HepG2 (cell line): ENCODE data around the gene PRR15L. TPM values are rescaled to one million over a fixed set of nuclear protein-coding genes. Genes with fewer than 3 reads are reported as not detected.

Experiments used
- ATF3 ChIP-seq: sonication (generic); formaldehyde crosslinking; IDR thresholded peaks from 2 replicates; pipeline ENCODE4 v1.4.0; 2020; ENCODE audit warnings: missing genetic modification reagents
- ATF7 ChIP-seq, 2 experiments: fragments of 450-650 bp in 1 of 2; sonication (generic) in 1 of 2; formaldehyde crosslinking in 1 of 2; IDR thresholded peaks; 2 replicates each; pipeline versions ENCODE4 v1.4.0 to v1.6.1; 2016 to 2020; ENCODE audit warnings: antibody characterized with exemption in 1 of 2, mild to moderate bottlenecking in 1 of 2, missing genetic modification reagents in 1 of 2
- FOXP1 ChIP-seq, 2 experiments: fragments of 450-650 bp in 1 of 2; IDR thresholded peaks; 2 replicates each; pipeline ENCODE4 v1.6.1; 2017 to 2018; ENCODE audit warnings: antibody characterized with exemption in 1 of 2
- GLMP ChIP-seq: sonication (generic); formaldehyde crosslinking; IDR thresholded peaks from 2 replicates; pipeline ENCODE4 v1.9.0; 2021; ENCODE audit warnings: missing genetic modification reagents, mild to moderate bottlenecking, borderline replicate concordance
- HOXA9 ChIP-seq: sonication (generic); formaldehyde crosslinking; IDR thresholded peaks from 2 replicates; pipeline ENCODE4 v1.8.1; 2022; ENCODE audit warnings: missing genetic modification reagents, mild to moderate bottlenecking, moderate library complexity, borderline replicate concordance
- MED8 ChIP-seq: sonication (generic); formaldehyde crosslinking; IDR thresholded peaks from 2 replicates; pipeline ENCODE4 v1.8.1; 2023; ENCODE audit warnings: mild to moderate bottlenecking, missing genetic modification reagents; ENCODE audit not compliant: insufficient replicate concordance
- MTA3 ChIP-seq: sonication (generic); formaldehyde crosslinking; IDR thresholded peaks from 2 replicates; pipeline ENCODE4 v1.4.0; 2020; ENCODE audit warnings: missing genetic modification reagents
- MYPOP ChIP-seq: sonication (generic); formaldehyde crosslinking; IDR thresholded peaks from 2 replicates; pipeline ENCODE4 v1.8.1; 2023; ENCODE audit warnings: mild to moderate bottlenecking, moderate library complexity, missing genetic modification reagents
- NFYC ChIP-seq: IDR thresholded peaks from 2 replicates; pipeline ENCODE4 v1.6.1; 2016; ENCODE audit warnings: missing genetic modification reagents, missing compliant biosample characterization
- PAF1 ChIP-seq: IDR thresholded peaks from 2 replicates; pipeline ENCODE4 v1.6.1; 2016; ENCODE audit warnings: missing genetic modification reagents, missing compliant biosample characterization
- PBX2 ChIP-seq: IDR thresholded peaks from 2 replicates; pipeline ENCODE4 v1.6.1; 2016; ENCODE audit warnings: control low read depth
- PCBP1 ChIP-seq: fragments of 200-400 bp; formaldehyde crosslinking; IDR thresholded peaks from 2 replicates; pipeline ENCODE4 v1.6.1; 2017; ENCODE audit warnings: mild to moderate bottlenecking, low read depth, low read length, borderline replicate concordance
- SPEN ChIP-seq: sonication (generic); formaldehyde crosslinking; IDR thresholded peaks from 2 replicates; pipeline ENCODE4 v1.5.1; 2020; ENCODE audit warnings: low read depth, mild to moderate bottlenecking, missing genetic modification reagents
- TBX2 ChIP-seq: sonication (generic); formaldehyde crosslinking; IDR thresholded peaks from 2 replicates; pipeline ENCODE4 v1.5.0; 2020; ENCODE audit warnings: missing genetic modification reagents, mild to moderate bottlenecking, borderline replicate concordance
- WIZ ChIP-seq: sonication (generic); formaldehyde crosslinking; IDR thresholded peaks from 2 replicates; pipeline ENCODE4 v1.5.1; 2020; ENCODE audit warnings: mild to moderate bottlenecking, missing genetic modification reagents
- YY1 ChIP-seq: IDR thresholded peaks from 2 replicates; pipeline ENCODE4 v1.6.1; 2011; ENCODE audit warnings: low read length, low read depth, moderate library complexity, mild to moderate bottlenecking; ENCODE audit not compliant: insufficient read depth, insufficient replicate concordance
- ZMAT5 ChIP-seq: sonication (generic); formaldehyde crosslinking; IDR thresholded peaks from 2 replicates; pipeline ENCODE4 v1.5.0; 2020; ENCODE audit warnings: mild to moderate bottlenecking, low read depth, missing genetic modification reagents, borderline replicate concordance
- ZNF235 ChIP-seq: sonication (generic); formaldehyde crosslinking; IDR thresholded peaks from 2 replicates; pipeline ENCODE4 v1.8.1; 2023; ENCODE audit warnings: mild to moderate bottlenecking, missing genetic modification reagents, borderline replicate concordance
- ZNF326 ChIP-seq: sonication (generic); formaldehyde crosslinking; IDR thresholded peaks from 2 replicates; pipeline ENCODE4 v1.4.0; 2020; ENCODE audit warnings: missing genetic modification reagents, borderline replicate concordance
- ZNF383 ChIP-seq: sonication (generic); formaldehyde crosslinking; IDR thresholded peaks from 2 replicates; pipeline ENCODE4 v1.4.0; 2020; ENCODE audit warnings: missing genetic modification reagents, mild to moderate bottlenecking, borderline replicate concordance
- ZNF597 ChIP-seq: sonication (generic); formaldehyde crosslinking; IDR thresholded peaks from 2 replicates; pipeline ENCODE4 v1.5.0; 2020; ENCODE audit warnings: missing genetic modification reagents
- ZSCAN21 ChIP-seq: sonication (generic); formaldehyde crosslinking; IDR thresholded peaks from 2 replicates; pipeline ENCODE4 v1.8.0; 2022; ENCODE audit warnings: mild to moderate bottlenecking, missing genetic modification reagents, moderate library complexity, borderline replicate concordance
- polyA plus RNA-seq, 8 experiments: library from polyadenylated mRNA; depleted of rRNA in 3 of 8; stranded (reverse) in 7 of 8; unstranded in 1 of 8; fragments of >200 nt; fragmentation: Illumina TruSeq in 4 of 8; extraction: Trizol in 4 of 8; gene quantifications; 2 replicates each; pipeline versions ENCODE4 v1.2.1 to v1.2.3, GENCODE V29; 2011 to 2016; ENCODE audit warnings: low read depth in 4 of 8, missing spikeins in 1 of 8, mixed read lengths in 1 of 8; ENCODE audit not compliant: insufficient read depth in 1 of 8
- total RNA-seq, 5 experiments: library from RNA; depleted of rRNA; stranded (reverse); fragments of >200 nt; fragmentation: Illumina TruSeq; extraction: Trizol; gene quantifications; 2 replicates each; pipeline ENCODE4 v1.2.3, GENCODE V29; 2016; ENCODE audit warnings: low read depth in 1 of 5

The PRR15L gene
- total and polyA plus RNA-seq, 2 of the 13 experiments (the other 11 are each of a cell fraction or from before 2014, with no cell fraction given), result 0.44 to 2.0 TPM

- TF ChIP-seq MED8 (CRISPR knock-in tag), result peak; percentile 75
- TF ChIP-seq ZNF326 (CRISPR knock-in tag), result no peak
- TF ChIP-seq PAF1, result no peak; the same call in 1 of the 2 replicates
- peak; percentile 70 for TF ChIP-seq YY1
- TF ChIP-seq PBX2 (CRISPR knock-in tag), result peak; percentile 41
- TF ChIP-seq HOXA9 (CRISPR knock-in tag), result peak; percentile 80; the same call in 1 of the 2 replicates
- TF ChIP-seq ATF3 (CRISPR knock-in tag), result 0 out of 2 replicates have a peak, but pooled peaks have one; percentile 21
- TF ChIP-seq SPEN, result peak; percentile 82
- no peak for TF ChIP-seq GLMP (CRISPR knock-in tag)
- TF ChIP-seq ZNF383, result 0 out of 2 replicates have a peak, but pooled peaks have one; percentile 67
- peak; percentile 95 for TF ChIP-seq ZSCAN21
- TF ChIP-seq FOXP1 (IDR thresholded peaks at IDR 0.05), result no peak
- no peak; the same call in 1 of the 2 replicates for TF ChIP-seq FOXP1 (CRISPR knock-in tag; IDR thresholded peaks at IDR 0.05)
- peak; percentile 99 for TF ChIP-seq NFYC (CRISPR knock-in tag)
- TF ChIP-seq ZMAT5 (CRISPR knock-in tag), result no peak
- no peak for TF ChIP-seq ATF7 (IDR thresholded peaks at IDR 0.05)
- TF ChIP-seq ATF7 (CRISPR knock-in tag; IDR thresholded peaks at IDR 0.05), result no peak
- peak; percentile 82; the same call in 1 of the 2 replicates for TF ChIP-seq ZNF235
- TF ChIP-seq MYPOP (CRISPR knock-in tag), result peak; percentile 97
- TF ChIP-seq PCBP1, result 0 out of 2 replicates have a peak, but pooled peaks have one; percentile 37
- no peak for TF ChIP-seq MTA3 (CRISPR knock-in tag)
- TF ChIP-seq WIZ (CRISPR knock-in tag), result no peak
- peak; percentile 91; the same call in 1 of the 2 replicates for TF ChIP-seq TBX2 (CRISPR knock-in tag)
- no peak for TF ChIP-seq ZNF597 (CRISPR knock-in tag)
These were observed 16.2 kb downstream of the PRR15L start, which contains the start of gene PNPO (continued) for GRCh38 chr17:47941246-47942095.
